Kidney epithelial cell (primary cell): ENCODE results near the gene PRPF18. TPM values are rescaled to one million over a fixed set of nuclear protein-coding genes. Genes with fewer than 3 reads are reported as not detected.

Source experiments
- DNase-seq: peaks from one replicate; pipeline ENCODE4 v3.0.0-alpha.2; 2010; ENCODE audit warnings: low read depth
- H3K27me3 ChIP-seq: 2 replicates; pipeline ENCODE4 v1.6.0; 2011; ENCODE audit warnings: low read length; ENCODE audit not compliant: control insufficient read depth, insufficient read depth
- H3K36me3 ChIP-seq: 2 replicates; pipeline ENCODE4 v1.5.1; 2011; ENCODE audit warnings: low read length; ENCODE audit not compliant: control insufficient read depth, insufficient read depth
- H3K4me3 ChIP-seq: 2 replicates; pipeline ENCODE4 v1.5.1; 2011; ENCODE audit warnings: low read depth, mild to moderate bottlenecking, control low read depth, low read length
- CTCF ChIP-seq: IDR thresholded peaks from 2 replicates; pipeline ENCODE4 v1.5.1; 2011; ENCODE audit warnings: mild to moderate bottlenecking, moderate library complexity, low read length, control low read depth, inconsistent platforms; ENCODE audit not compliant: insufficient read depth, poor library complexity, severe bottlenecking
- total RNA-seq: library from RNA; depleted of rRNA; stranded (reverse); fragments of >200 nt; gene quantifications from 2 replicates; pipeline ENCODE4 v1.2.3, GENCODE V29; 2015

The PRPF18 gene
- total RNA-seq, 1 donor from 2014 or later = 29.4 TPM

GRCh38 chr10:13654118-13654830 is 67.5 kb downstream of the PRPF18 start:
- no peaks in the 10 kb centered on the region for H3K27me3 ChIP-seq
- no peak for TF ChIP-seq CTCF
- H3K36me3 ChIP-seq = peaks cover 6% of the 10 kb centered on the region
- DNase-seq = no peak
- no peak overlapping the region for H3K4me3 ChIP-seq

- TF ChIP-seq CTCF = no peak
- H3K36me3 ChIP-seq = peaks cover 9% of the 10 kb centered on the region
- no peak for DNase-seq
- H3K4me3 ChIP-seq = no peak overlapping the region
- H3K27me3 ChIP-seq = no peaks in the 10 kb centered on the region
These were observed 68.1 kb downstream of the PRPF18 start for GRCh38 chr10:13654846-13655245.

GRCh38 chr10:13656337-13657100 is 69.8 kb downstream of the PRPF18 start:
- TF ChIP-seq CTCF = no peak
- peaks cover 10% of the 10 kb centered on the region for H3K36me3 ChIP-seq
- no peak for DNase-seq
- H3K4me3 ChIP-seq = no peak overlapping the region
- no peaks in the 10 kb centered on the region for H3K27me3 ChIP-seq

GRCh38 chr10:13657101-13657680 is 70.4 kb downstream of the PRPF18 start:
- no peak for DNase-seq
- Histone ChIP-seq H3K4me3 (no peak overlapping the region), H3K36me3 (peaks cover 10% of the 10 kb centered on the region), H3K27me3 (no peaks in the 10 kb centered on the region)
- TF ChIP-seq CTCF = no peak

GRCh38 chr10:13658264-13658663 is 71.5 kb downstream of the PRPF18 start:
- H3K27me3 ChIP-seq = no peaks in the 10 kb centered on the region
- no peak for TF ChIP-seq CTCF
- H3K36me3 ChIP-seq = peaks cover 8% of the 10 kb centered on the region
- H3K4me3 ChIP-seq = no peak overlapping the region
- no peak for DNase-seq
